Liver (tissue), 9 donors: ENCODE measurements around the gene TRMT1. TPM values are rescaled to one million over a fixed set of nuclear protein-coding genes. Genes with fewer than 3 reads are reported as not detected.

Experiments
- DNase-seq: peaks from one replicate; pipeline ENCODE4 v3.0.0-alpha.2; 2017; ENCODE audit warnings: low spot score
- H3K27ac ChIP-seq, 2 donors: one replicate each; pipeline ENCODE4 v1.7.0; 2013; ENCODE audit warnings: inconsistent platforms in 2 of 2, low read length in 2 of 2, control low read depth in 1 of 2, low read depth in 1 of 2, mild to moderate bottlenecking in 1 of 2
- H3K27me3 ChIP-seq, 4 donors: one replicate each; pipeline versions ENCODE4 v1.6.1 to v1.7.0; 2013; ENCODE audit warnings: low read length in 3 of 4, inconsistent platforms in 1 of 4, mild to moderate bottlenecking in 1 of 4, moderate library complexity in 1 of 4; ENCODE audit not compliant: control insufficient read depth in 4 of 4, insufficient read depth in 4 of 4
- H3K36me3 ChIP-seq, 4 donors: one replicate each; pipeline versions ENCODE4 v1.6.1 to v1.7.0; 2013; ENCODE audit warnings: low read length in 3 of 4, mild to moderate bottlenecking in 3 of 4, low read depth in 1 of 4, moderate library complexity in 1 of 4; ENCODE audit not compliant: control insufficient read depth in 4 of 4, insufficient read depth in 3 of 4
- H3K4me1 ChIP-seq, 4 donors: one replicate each; pipeline versions ENCODE4 v1.6.1 to v1.7.0; 2013; ENCODE audit warnings: low read length in 3 of 4, mild to moderate bottlenecking in 3 of 4, moderate library complexity in 1 of 4; ENCODE audit not compliant: control insufficient read depth in 4 of 4, insufficient read depth in 4 of 4
- H3K4me3 ChIP-seq, 3 donors: one replicate each; pipeline versions ENCODE4 v1.6.1 to v1.7.0; 2013; ENCODE audit warnings: low read length in 3 of 3, control low read depth in 1 of 3, low read depth in 1 of 3, mild to moderate bottlenecking in 1 of 3
- H3K9ac ChIP-seq, 2 donors: one replicate each; pipeline ENCODE4 v1.7.0; 2013; ENCODE audit warnings: low read length in 2 of 2, mild to moderate bottlenecking in 2 of 2, moderate library complexity in 2 of 2, control low read depth in 1 of 2, low read depth in 1 of 2
- H3K9me3 ChIP-seq, 4 donors: one replicate each; pipeline versions ENCODE4 v1.6.1 to v1.7.0; 2013; ENCODE audit warnings: low read length in 3 of 4; ENCODE audit not compliant: control insufficient read depth in 4 of 4
- CTCF ChIP-seq: fragments of 150-350 bp; IDR thresholded peaks from 2 replicates; pipeline ENCODE4 v1.5.1; 2017; ENCODE audit warnings: improper control_type of control experiment, low read depth, low read length; ENCODE audit not compliant: missing input control
- GABPA ChIP-seq, 2 donors: IDR thresholded peaks in 1 of 2; conservative IDR thresholded peaks in 1 of 2; 2 replicates each; pipeline ENCODE4 v1.6.1; 2016; ENCODE audit warnings: antibody characterized with exemption in 2 of 2, mild to moderate bottlenecking in 1 of 2, moderate library complexity in 1 of 2
- NR2F2 ChIP-seq: IDR thresholded peaks from 2 replicates; pipeline ENCODE4 v1.6.1; 2016; ENCODE audit warnings: antibody characterized with exemption
- RAD21 ChIP-seq, 2 donors: IDR thresholded peaks; 2 replicates each; pipeline ENCODE4 v1.6.1; 2016; ENCODE audit warnings: antibody characterized with exemption in 2 of 2, mild to moderate bottlenecking in 2 of 2
- RXRA ChIP-seq, 2 donors: IDR thresholded peaks; 2 replicates each; pipeline ENCODE4 v1.6.1; 2017 to 2018; ENCODE audit warnings: antibody characterized with exemption in 2 of 2, mild to moderate bottlenecking in 1 of 2
- SP1 ChIP-seq: IDR thresholded peaks from 2 replicates; pipeline ENCODE4 v1.6.1; 2018; ENCODE audit warnings: antibody characterized with exemption, mild to moderate bottlenecking
- TAF1 ChIP-seq: conservative IDR thresholded peaks from 2 replicates; pipeline ENCODE4 v1.6.1; 2016; ENCODE audit warnings: antibody characterized with exemption, mild to moderate bottlenecking
- WGBS: extraction: QIAGEN DNeasy Blood & Tissue Kit; methylation state at CpG from one replicate; pipeline ENCODE4 v1.1.7; 2013; 5-methylcytosine and 5-hydroxymethylcytosine counted together
- polyA plus RNA-seq, 2 donors: library from polyadenylated mRNA; stranded (reverse) in 1 of 2; unstranded in 1 of 2; fragments of 200-250 nt in 1 of 2; fragments of >200 nt in 1 of 2; fragmentation: Nextera tagmentation in 1 of 2; extraction: Ambion mirVana in 1 of 2; gene quantifications; one replicate each; pipeline versions ENCODE4 v1.2.1 to v1.2.3, GENCODE V29; 2013 to 2015
- total RNA-seq, 2 donors: library from RNA; depleted of rRNA; stranded (reverse); fragments of >200 nt; gene quantifications; one replicate each; pipeline ENCODE4 v1.2.3, GENCODE V29; 2014
- TF ChIP-seq, protein P1 (sequence below): IDR thresholded peaks from 2 replicates; pipeline ENCODE4 v1.6.1; 2016; ENCODE audit warnings: antibody characterized with exemption
- TF ChIP-seq, protein P2 (sequence below): IDR thresholded peaks from 2 replicates; pipeline ENCODE4 v1.6.1; 2016; ENCODE audit warnings: antibody characterized with exemption
- donor health status: healthy.
- donor health status: healthy.
- donor health status: healthy.
- donor health status: healthy.
- donor health status: healthy.

Gene TRMT1
- total and polyA plus RNA-seq, 4 donors = 8.3 to 15.6 (median 11.7) TPM

- 81% methylated on average over 29 of the region's 29 CpGs for WGBS
- Histone ChIP-seq H3K4me3 (no peak overlapping the region), H3K36me3 (peaks cover 0 to 8% (median 2%) of the 10 kb centered on the region in 4 donors), H3K4me1 (peaks cover 5 to 18% (median 7%) of the 10 kb centered on the region in 4 donors), H3K9me3 (no peaks in the 10 kb centered on the region), H3K9ac (no peak overlapping the region), H3K27ac (peak overlapping the region; percentile 48 to 59), H3K27me3 (no peaks in the 10 kb centered on the region)
- TF ChIP-seq GABPA (IDR thresholded peaks at IDR 0.05 in 1 of 2, conservative IDR thresholded peaks at IDR 0.05 in 1 of 2) = no peak
- TF ChIP-seq SP1 = no peak
- no peak for TF ChIP-seq TAF1
- no peak for TF ChIP-seq CTCF
- TF ChIP-seq, protein P1, sequence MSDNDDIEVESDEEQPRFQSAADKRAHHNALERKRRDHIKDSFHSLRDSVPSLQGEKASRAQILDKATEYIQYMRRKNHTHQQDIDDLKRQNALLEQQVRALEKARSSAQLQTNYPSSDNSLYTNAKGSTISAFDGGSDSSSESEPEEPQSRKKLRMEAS = no peak
- TF ChIP-seq, protein P2, sequence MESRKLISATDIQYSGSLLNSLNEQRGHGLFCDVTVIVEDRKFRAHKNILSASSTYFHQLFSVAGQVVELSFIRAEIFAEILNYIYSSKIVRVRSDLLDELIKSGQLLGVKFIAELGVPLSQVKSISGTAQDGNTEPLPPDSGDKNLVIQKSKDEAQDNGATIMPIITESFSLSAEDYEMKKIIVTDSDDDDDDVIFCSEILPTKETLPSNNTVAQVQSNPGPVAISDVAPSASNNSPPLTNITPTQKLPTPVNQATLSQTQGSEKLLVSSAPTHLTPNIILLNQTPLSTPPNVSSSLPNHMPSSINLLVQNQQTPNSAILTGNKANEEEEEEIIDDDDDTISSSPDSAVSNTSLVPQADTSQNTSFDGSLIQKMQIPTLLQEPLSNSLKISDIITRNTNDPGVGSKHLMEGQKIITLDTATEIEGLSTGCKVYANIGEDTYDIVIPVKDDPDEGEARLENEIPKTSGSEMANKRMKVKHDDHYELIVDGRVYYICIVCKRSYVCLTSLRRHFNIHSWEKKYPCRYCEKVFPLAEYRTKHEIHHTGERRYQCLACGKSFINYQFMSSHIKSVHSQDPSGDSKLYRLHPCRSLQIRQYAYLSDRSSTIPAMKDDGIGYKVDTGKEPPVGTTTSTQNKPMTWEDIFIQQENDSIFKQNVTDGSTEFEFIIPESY = no peak
- no peak for DNase-seq
Measured at GRCh38 chr19:13104848-13105711, 11.5 kb downstream of the TRMT1 start.

DNA sequence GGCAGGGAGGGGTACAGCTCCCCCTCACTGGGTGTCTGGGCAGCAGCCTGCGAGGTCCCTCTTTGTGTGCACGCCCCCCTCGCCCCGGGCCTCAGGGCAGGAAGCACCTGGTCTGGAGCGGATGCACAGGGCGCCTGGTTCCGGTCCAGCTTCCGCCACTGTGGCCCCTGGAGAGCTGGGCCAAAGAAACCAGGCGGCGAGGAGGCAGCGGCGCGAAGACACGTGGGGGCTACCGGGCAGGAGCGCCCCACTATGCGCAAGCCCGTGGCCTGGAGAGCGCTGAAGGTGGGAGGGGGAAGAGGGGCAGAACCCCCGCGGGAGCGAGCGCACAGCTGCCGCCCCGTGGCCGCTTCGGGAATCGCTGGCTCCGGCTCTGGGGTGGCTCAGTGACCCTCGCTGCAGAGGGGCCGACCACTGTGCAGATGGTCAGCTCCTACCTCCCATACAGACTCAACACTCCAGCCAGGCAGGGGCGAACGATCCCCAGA lies 12.1 kb downstream of the TRMT1 start:
- Histone ChIP-seq H3K27me3 (no peaks in the 10 kb centered on the region), H3K9me3 (no peaks in the 10 kb centered on the region), H3K36me3 (peaks cover 0 to 5% (median 2%) of the 10 kb centered on the region in 4 donors), H3K9ac (no peak overlapping the region), H3K4me3 (no peak overlapping the region), H3K4me1 (peaks cover 5 to 18% (median 7%) of the 10 kb centered on the region in 4 donors), H3K27ac (peak overlapping the region; percentile 59)
- 65% methylated on average over 33 of the region's 33 CpGs for WGBS
- TF ChIP-seq CTCF (peak; percentile 43), RAD21 (IDR thresholded peaks at IDR 0.05) (peak in 1 of 2 donors; percentile 53), NR2F2 (peak; percentile 96), RXRA (IDR thresholded peaks at IDR 0.05) (no peak)
- DNase-seq = peak; percentile 84
